ENCODE data around the gene IQGAP1. TPM values are rescaled to one million over a fixed set of nuclear protein-coding genes. Genes with fewer than 3 reads are reported as not detected.

The IQGAP1 gene
- total and polyA plus RNA-seq, 11 donors: 18.9 to 115 (median 36.1) TPM

DNA sequence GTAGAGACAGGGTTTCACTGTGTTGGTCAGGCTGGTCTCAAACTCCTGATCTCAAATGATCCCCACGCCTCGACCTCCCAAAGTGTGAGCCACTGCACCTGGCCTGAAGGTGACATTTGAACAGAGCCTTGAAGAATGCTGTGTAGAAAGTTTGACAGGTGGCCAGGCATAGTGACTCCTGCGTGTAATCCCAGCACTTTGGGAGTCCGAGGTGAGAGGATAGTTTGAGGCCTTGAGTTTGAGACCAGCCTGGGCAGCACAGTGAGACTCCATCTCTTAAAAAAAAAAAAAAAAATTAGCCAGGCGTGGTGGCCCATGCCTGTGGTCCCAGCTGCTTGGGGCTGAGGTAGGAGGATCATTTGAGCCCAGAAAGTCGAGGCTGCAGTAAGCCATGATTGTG lies 1.5 kb downstream of the IQGAP1 start:
- WGBS, 4 donors: 60 to 72% (median 71%) methylated on average over 6 of the region's 6 CpGs
- ATAC-seq (no peak), DNase-seq (no peak)
- TF ChIP-seq CTCF (IDR thresholded peaks at IDR 0.05): no peak
- Histone ChIP-seq H3K4me1 (peaks cover 4 to 61% (median 49%) of the 10 kb centered on the region in 12 donors), H3K9me3 (no peaks in the 10 kb centered on the region), H3K36me3 (peaks cover 0 to 40% (median 27%) of the 10 kb centered on the region in 9 donors), H3K27ac (peak overlapping the region in 7 of 12 donors; percentile 94 to 100 (median 99)), H3K27me3 (no peaks in the 10 kb centered on the region), H3K4me3 (peak overlapping the region in 11 of 12 donors; percentile 76 to 100 (median 94))
- intact Hi-C loops (cut with DNase I): loop anchor here in 6 of 10 donors (1.0 to 5.0 kb wide), 5 partner anchors 15 to 74 kb away; no protein-coding TSS in a partner anchor

GRCh38 chr15:90393040-90393439 lies 5.0 kb downstream of the IQGAP1 start:
- Histone ChIP-seq H3K27ac (peak overlapping the region in 1 of 12 donors; percentile 37), H3K27me3 (no peaks in the 10 kb centered on the region), H3K4me3 (no peak overlapping the region), H3K9me3 (no peaks in the 10 kb centered on the region), H3K36me3 (peaks cover 0 to 48% (median 27%) of the 10 kb centered on the region in 9 donors), H3K4me1 (peaks cover 4 to 90% (median 72%) of the 10 kb centered on the region in 12 donors)
- DNase-seq (no peak), ATAC-seq (no peak)
- intact Hi-C loops (cut with DNase I): no loop called here
- TF ChIP-seq CTCF (IDR thresholded peaks at IDR 0.05): no peak
- no peak for TF ChIP-seq POLR2A (IDR thresholded peaks at IDR 0.05)
- 91 to 95% (median 94%) methylated on average over 1 of the region's 1 CpG for WGBS, 4 donors

DNA sequence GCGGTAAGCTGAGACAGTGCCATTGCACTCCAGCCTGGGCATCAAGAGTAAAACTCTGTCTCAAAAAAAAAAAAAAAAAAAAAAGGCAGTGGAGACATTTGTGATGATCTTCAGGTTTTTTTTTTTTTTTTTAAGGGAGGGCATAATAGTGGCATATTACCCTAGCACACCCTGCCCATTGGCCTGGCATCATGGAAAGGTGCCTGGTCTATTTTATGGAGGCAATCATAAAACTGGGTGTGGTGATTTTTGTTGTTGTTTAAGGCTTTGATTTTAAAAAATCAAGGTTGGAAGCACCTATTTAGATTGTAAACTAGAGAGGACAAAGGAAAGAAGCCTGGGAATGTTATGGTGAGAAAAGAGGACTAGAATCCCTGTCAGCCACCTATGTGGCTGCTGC lies 6.0 kb downstream of the IQGAP1 start:
- ATAC-seq: no peak
- DNase-seq: no peak
- Histone ChIP-seq H3K36me3 (peaks cover 0 to 48% (median 27%) of the 10 kb centered on the region in 9 donors), H3K27ac (peak overlapping the region in 8 of 12 donors; percentile 10 to 65 (median 41)), H3K9me3 (no peaks in the 10 kb centered on the region), H3K4me3 (no peak overlapping the region), H3K27me3 (no peaks in the 10 kb centered on the region), H3K4me1 (peaks cover 4 to 100% (median 76%) of the 10 kb centered on the region in 12 donors)
- no peak for TF ChIP-seq POLR2A (IDR thresholded peaks at IDR 0.05)
- no peak for TF ChIP-seq CTCF (IDR thresholded peaks at IDR 0.05)
- intact Hi-C loops (cut with DNase I): no loop called here
- 100% methylated on average over 1 of the region's 1 CpG for WGBS, 4 donors

DNA sequence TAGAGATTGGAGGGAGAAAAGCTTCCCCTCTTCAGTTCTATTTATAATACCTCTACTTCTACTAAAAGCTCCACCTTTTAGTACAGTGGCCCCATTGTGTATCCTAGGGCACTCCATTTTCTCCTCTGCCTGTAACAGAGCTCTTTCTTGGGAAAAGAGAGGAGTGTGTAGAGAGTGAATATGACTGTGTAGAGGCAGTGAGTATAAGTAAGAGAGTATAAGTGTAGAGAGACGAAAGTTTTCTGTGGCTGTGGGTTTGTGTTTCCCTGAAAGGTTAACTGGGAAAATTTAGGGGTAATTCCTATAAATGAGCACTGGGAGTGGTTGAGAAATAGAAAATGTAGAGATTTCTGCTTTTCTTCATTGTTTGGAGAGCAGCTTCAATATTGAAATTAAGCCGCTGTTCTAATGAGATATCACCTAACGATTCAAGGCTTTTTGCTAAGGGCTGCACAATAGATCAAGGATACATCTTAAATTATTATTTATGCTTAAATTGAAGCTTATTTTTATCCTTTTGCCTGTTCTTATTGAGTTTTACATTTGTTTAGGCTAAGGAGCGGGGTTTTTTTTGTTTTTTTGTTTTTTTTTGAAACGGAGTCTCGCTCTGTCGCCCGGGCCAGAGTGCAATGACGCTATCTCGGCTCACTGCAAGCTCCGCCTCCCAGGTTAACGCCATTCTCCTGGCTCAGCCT lies 6.9 kb downstream of the IQGAP1 start:
- DNase-seq (no peak), ATAC-seq (peak in 1 of 4 donors; percentile 22)
- Histone ChIP-seq H3K27ac (peak overlapping the region in 10 of 12 donors; percentile 10 to 65 (median 41)), H3K4me1 (peaks cover 4 to 100% (median 73%) of the 10 kb centered on the region in 12 donors), H3K9me3 (no peaks in the 10 kb centered on the region), H3K36me3 (peaks cover 0 to 48% (median 27%) of the 10 kb centered on the region in 9 donors), H3K4me3 (peak overlapping the region in 1 of 12 donors; percentile 8), H3K27me3 (no peaks in the 10 kb centered on the region)
- TF ChIP-seq POLR2A (IDR thresholded peaks at IDR 0.05) (no peak), CTCF (IDR thresholded peaks at IDR 0.05) (no peak)
- 95 to 97% (median 96%) methylated on average over 12 of the region's 12 CpGs for WGBS, 4 donors
- intact Hi-C loops (cut with DNase I): no loop called here
